Activated CD8-positive, alpha-beta memory T cell treated with anti-CD3 and anti-CD28 coated beads for 24 hours (primary cell): ENCODE results near the gene KCTD14.
A peak's percentile ranks its signal among the peaks of the same experiment; 100 is the strongest.
"Not testable (repeated sequence)": the region's sequence is repeated elsewhere in the genome, so short reads cannot be mapped to it uniquely, and the experiment has no call there.

ENCODE experiments used
- DNase-seq: peaks from one replicate; pipeline ENCODE4 v3.0.0-alpha.2; 2020

The KCTD14 gene

DNA sequence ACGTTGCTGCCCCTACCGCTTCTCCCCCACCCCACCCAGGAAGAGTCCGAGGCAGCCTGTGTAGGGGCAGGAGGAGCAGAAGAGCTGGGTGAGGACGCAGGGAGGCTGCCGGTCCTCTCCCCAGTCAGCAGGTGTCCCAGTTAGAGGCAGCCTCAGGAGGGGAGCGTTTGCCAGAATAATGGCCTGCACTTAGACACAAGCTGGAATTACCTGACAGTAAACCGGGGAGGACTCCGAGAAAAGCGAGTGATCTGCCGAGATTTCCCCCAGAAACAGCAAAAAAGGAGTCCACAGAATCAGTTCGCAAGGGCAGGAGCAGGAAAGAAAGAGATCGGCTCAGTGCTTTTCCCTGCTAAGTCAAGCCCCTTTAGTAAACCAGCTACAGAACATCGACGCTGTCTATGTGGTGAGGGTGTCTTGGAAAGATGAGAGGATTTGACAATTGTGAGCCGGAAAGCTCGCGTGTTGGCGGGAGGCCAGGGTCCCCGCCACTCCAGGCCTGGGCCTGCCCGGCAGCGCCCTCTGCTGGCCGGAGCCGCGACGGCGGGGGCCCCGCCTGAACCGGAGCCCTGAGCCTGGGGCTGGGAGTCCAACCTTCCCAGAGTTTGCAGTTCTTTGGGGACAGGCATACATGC lies 22.9 kb upstream of the KCTD14 start:
- DNase-seq, result peak; percentile 94

DNA sequence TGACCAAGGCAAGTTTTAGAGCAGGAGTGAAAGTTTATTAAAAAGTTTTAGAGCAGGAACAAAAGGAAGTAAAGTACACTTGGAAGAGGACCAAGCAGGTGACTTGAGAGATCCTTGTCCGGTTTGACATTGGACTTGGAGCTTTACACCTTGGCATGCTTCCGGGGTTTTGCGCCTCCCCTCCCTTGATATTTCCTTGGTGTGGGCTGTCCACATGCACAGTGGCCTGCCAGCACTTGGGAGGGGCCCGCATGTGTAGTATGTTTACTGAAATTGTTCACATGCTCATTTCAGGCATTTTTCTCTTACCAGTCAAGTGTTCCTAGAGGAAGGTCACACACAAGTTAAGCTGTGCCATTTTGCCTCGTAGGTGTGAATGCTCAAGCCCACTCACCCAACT lies 21.6 kb upstream of the KCTD14 start:
- DNase-seq, result no peak

DNA sequence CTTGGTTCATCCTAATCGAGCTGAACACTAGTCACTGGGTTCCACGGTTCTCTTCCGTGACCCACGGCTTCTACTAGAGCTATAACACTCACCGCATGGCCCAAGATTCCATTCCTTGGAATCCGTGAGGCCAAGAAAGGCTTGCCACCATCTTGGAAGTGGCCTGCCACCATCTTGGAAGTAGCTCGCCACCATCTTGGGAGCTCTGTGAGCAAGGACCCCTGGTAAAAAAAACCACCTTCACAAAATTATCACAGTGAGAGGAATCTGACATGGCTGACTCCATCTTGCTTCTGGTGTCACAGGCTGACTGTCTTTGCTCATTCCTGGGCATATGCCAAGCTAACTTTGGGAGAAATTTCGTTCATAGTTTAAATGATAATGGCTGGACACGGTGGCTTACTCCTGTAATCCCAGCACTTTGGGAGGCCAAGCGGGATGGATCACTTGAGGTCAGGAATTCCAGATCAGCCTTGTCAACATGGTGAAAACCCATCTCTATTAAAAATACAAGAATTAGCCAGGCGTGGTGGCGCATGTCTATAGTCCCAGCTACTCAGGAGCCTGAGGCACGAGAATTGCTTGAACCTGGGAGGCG lies 18.9 kb upstream of the KCTD14 start:
- no peak for DNase-seq

GRCh38 chr11:78041380-78041719 lies 18.3 kb upstream of the KCTD14 start:
- DNase-seq, result not testable (repeated sequence)

- no peak for DNase-seq
Measured at GRCh38 chr11:78040691-78041379, 17.8 kb upstream of the KCTD14 start.

- peak; percentile 70 for DNase-seq
Measured at GRCh38 chr11:78039919-78040671, 17.0 kb upstream of the KCTD14 start.

DNA sequence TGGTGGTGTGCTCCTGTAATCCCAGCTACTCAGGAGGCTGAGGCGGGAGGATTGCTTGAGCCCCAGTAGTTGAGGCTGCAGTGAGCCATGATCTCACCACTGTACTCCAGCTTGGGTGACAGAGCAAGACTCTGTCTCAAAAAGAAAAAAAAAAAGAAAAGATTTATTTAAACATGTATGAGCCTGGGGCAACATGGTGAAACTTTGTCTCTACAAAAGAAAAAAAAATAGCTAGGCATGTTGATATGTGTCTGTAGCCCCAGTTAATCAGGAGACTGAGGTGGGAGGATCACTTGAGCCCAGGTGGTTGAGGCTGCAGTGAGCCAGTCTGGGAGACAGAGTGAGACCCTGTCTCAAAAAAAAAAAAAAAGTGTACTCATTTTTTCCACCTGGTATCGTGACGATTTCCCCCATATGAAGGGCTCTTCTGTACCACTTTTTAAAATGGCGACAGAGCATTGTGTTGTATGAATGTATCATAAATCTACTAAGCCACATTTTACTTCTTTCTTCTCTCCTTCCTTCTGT lies 16.4 kb upstream of the KCTD14 start:
- DNase-seq, result no peak

GRCh38 chr11:78038697-78039313 lies 15.7 kb upstream of the KCTD14 start:
- DNase-seq, result no peak

- DNase-seq, result no peak
Measured at GRCh38 chr11:78037825-78038620, 14.9 kb upstream of the KCTD14 start.

- no peak for DNase-seq
Measured at GRCh38 chr11:78037056-78037455, 14.0 kb upstream of the KCTD14 start.

DNA sequence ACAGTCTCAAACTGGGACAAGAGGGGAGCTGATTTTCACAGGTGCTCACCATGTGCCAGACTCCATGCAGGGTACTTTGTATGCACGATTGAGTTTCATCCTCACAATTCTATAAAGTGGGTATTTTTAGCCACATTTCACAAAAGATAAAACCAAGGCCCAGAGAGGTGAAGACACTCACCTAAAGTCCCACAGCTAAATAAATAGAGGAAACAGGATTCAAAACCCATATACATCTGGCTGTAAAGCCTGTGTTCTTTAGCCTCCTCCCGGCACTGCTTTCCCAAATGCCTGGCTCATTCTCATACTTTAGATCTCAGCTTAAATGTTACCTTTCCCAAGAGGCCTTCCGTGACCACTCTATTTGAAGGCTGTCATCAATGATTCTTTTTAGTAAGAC lies 13.2 kb upstream of the KCTD14 start:
- DNase-seq, result no peak

GRCh38 chr11:78034623-78035022 lies 11.5 kb upstream of the KCTD14 start:
- DNase-seq, result no peak

DNA sequence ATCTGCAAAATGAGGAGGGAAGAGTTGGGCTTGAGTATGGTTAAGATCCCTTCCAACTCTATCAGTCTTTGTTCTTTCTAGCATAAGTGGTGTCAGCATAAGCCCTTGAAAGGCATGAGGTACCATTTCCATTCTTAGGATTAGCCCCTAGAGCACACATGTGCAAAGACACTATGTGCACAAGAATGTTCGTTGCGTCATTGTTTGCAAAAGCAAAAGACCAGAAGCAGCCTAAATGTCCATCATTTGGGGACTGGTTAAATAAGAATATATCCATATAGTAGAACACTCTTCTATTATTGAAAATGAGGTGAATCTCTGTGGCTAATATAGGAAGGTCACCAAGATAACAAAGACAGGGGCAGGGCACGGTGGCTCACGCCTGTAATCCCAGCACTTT lies 10.0 kb upstream of the KCTD14 start:
- no peak for DNase-seq

- no peak for DNase-seq
Measured at GRCh38 chr11:78032090-78032489, 9.0 kb upstream of the KCTD14 start.

DNA sequence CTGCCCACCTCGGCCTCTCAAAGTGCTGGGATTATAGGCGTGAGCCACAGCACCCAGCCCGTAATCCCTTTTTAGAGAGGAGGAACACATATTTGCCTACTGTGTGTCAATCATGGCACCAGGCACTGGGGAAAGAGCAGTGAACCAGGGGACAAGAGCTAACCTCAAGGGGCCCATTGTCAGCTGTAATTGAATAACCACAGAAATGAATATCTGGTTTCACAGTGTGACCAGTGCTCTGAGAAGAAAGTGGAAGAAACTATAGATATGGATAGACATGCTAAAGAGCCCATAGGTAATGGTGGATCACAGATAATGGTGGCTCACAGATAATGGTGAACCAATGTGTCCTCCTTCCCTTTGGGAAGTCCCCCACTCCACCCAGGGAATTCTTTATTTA lies 8.6 kb upstream of the KCTD14 start:
- DNase-seq, result no peak

GRCh38 chr11:78030429-78031325 lies 7.6 kb upstream of the KCTD14 start:
- DNase-seq, result no peak

DNA sequence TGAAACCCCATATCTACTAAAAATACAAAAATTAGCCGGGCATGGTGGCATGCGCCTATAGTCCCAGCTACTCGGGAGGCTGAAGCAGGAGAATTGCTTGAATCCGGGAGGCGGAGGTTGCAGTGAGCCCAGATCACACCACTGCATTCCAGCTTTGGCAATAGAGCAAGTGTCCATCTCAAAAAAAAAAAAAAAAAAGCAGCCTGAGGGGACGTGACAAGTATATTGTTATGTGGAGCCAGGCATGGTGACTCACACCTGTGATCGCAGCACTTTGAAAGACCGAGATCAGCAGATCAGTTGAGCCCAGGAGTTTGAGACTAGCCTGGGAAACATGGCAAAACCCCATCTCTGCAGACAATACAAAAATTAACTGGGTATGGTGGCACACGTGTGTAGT lies 5.3 kb upstream of the KCTD14 start:
- DNase-seq, result not testable (repeated sequence)

DNA sequence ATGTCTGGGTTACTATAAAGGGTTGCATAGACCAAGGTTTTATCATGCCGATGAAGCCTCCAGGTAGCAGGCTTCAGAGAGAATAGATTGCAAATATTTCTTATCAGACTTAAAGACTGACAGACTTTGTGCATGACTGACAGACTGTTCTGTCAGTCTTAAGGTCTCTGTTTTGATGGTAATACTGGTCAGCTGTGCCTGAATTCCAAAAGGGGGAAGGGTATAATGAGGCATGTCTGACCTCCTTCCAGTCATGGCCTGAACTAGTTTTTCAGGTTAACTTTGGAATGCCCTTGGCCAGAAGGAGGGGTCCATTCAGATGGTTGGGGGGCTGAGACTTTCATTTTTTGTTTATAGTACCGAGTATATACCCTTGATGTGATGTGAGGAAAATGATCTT lies 4.7 kb upstream of the KCTD14 start:
- DNase-seq, result no peak

- no peak for DNase-seq
Measured at GRCh38 chr11:78025378-78025777, 2.3 kb upstream of the KCTD14 start.

DNA sequence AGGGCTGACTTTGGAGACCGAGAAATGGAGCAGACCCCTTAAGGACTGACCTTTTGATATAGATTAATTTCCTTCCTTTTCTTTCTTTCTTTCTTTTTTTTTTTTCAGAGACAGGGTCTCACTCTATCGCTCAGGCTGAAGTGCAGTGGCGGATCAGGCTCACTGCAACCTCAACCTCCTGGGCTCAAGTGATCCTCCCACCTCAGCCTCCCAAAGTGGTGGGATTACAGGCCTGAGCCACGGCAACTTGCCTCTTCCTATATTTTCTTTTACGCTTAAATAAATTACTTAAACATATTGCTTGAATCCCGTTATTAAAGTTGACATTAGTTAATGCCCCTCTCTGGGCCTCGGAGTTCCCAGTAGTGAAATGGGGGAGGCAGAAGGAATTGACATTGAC lies 350 bp upstream of the KCTD14 start:
- DNase-seq, result no peak

- no peak for DNase-seq
Measured at GRCh38 chr11:78021611-78022010, 1.5 kb downstream of the KCTD14 start.
